Stimulated activated naive CD8-positive, alpha-beta T cell treated with anti-CD3 and anti-CD28 coated beads, Interleukin-15, Interleukin-2, amounts not matched to agents 100 U/mL and 50 U/mL, for 24 hours (primary cell): ENCODE data around the gene SLC40A1.

Experiments
- ATAC-seq: fragments of 150-1000 bp; cut with Tn5 transposase; one replicate; pipeline ENCODE4 v1.10.0; 2021
- DNase-seq: peaks from one replicate; pipeline ENCODE4 v3.0.0; 2021

Gene SLC40A1

GRCh38 chr2:189511210-189511959, 69.2 kb downstream of the SLC40A1 start:
- ATAC-seq, result no peak
- DNase-seq, result no peak
